ENCODE data around the gene TBX10.
"Not testable (repeated sequence)": the region's sequence is repeated elsewhere in the genome, so short reads cannot be mapped to it uniquely, and the experiment has no call there.

TBX10 gene

GRCh38 chr11:67614730-67615714 lies 24.5 kb downstream of the TBX10 start:
- DNase-seq: peak; percentile 41 to 46

- peak; percentile 82 to 83 for DNase-seq
These were observed 25.4 kb downstream of the TBX10 start for GRCh38 chr11:67613960-67614715.

- DNase-seq: no peak
These were observed 26.1 kb downstream of the TBX10 start for GRCh38 chr11:67613313-67613959.

- no peak for DNase-seq
These were observed 26.8 kb downstream of the TBX10 start for GRCh38 chr11:67612751-67613150.

GRCh38 chr11:67611704-67612587 lies 27.6 kb downstream of the TBX10 start:
- no peak for DNase-seq

- DNase-seq: no peak
These were observed 28.4 kb downstream of the TBX10 start for GRCh38 chr11:67611165-67611564.

- DNase-seq: no peak
These were observed 29.2 kb downstream of the TBX10 start for GRCh38 chr11:67610302-67610868.

GRCh38 chr11:67609316-67609715 lies 30.2 kb downstream of the TBX10 start:
- no peak for DNase-seq

- DNase-seq: no peak
These were observed 31.1 kb downstream of the TBX10 start for GRCh38 chr11:67608486-67608885.

- DNase-seq: no peak
These were observed 32.1 kb downstream of the TBX10 start for GRCh38 chr11:67607507-67607906.

GRCh38 chr11:67606492-67607295 lies 32.9 kb downstream of the TBX10 start, which contains the start of gene NDUFV1:
TSS of gene NDUFV1 (plus strand) at chr11:67606936. CDS start at chr11:67607005, 69 bp downstream.
- peak; percentile 96 for DNase-seq

GRCh38 chr11:67606093-67606491 lies 33.5 kb downstream of the TBX10 start:
- DNase-seq: no peak

- DNase-seq: no peak
These were observed 34.1 kb downstream of the TBX10 start for GRCh38 chr11:67605231-67606011.

- DNase-seq: no peak
These were observed 34.7 kb downstream of the TBX10 start for GRCh38 chr11:67604815-67605214.

GRCh38 chr11:67604119-67604518 lies 35.4 kb downstream of the TBX10 start:
- DNase-seq: not testable (repeated sequence)

GRCh38 chr11:67601098-67601497 lies 38.5 kb downstream of the TBX10 start:
- DNase-seq: no peak

- DNase-seq: no peak
These were observed 39.1 kb downstream of the TBX10 start for GRCh38 chr11:67600324-67601029.

GRCh38 chr11:67599149-67599548 lies 40.4 kb downstream of the TBX10 start:
- DNase-seq: no peak

GRCh38 chr11:67597963-67598362 lies 41.6 kb downstream of the TBX10 start:
- DNase-seq: not testable (repeated sequence)
